Measurements from ENCODE around the gene REC8. TPM values are rescaled to one million over a fixed set of nuclear protein-coding genes. Genes with fewer than 3 reads are reported as not detected.

REC8 gene
- total RNA-seq, 1 donor: 3.3 TPM

DNA sequence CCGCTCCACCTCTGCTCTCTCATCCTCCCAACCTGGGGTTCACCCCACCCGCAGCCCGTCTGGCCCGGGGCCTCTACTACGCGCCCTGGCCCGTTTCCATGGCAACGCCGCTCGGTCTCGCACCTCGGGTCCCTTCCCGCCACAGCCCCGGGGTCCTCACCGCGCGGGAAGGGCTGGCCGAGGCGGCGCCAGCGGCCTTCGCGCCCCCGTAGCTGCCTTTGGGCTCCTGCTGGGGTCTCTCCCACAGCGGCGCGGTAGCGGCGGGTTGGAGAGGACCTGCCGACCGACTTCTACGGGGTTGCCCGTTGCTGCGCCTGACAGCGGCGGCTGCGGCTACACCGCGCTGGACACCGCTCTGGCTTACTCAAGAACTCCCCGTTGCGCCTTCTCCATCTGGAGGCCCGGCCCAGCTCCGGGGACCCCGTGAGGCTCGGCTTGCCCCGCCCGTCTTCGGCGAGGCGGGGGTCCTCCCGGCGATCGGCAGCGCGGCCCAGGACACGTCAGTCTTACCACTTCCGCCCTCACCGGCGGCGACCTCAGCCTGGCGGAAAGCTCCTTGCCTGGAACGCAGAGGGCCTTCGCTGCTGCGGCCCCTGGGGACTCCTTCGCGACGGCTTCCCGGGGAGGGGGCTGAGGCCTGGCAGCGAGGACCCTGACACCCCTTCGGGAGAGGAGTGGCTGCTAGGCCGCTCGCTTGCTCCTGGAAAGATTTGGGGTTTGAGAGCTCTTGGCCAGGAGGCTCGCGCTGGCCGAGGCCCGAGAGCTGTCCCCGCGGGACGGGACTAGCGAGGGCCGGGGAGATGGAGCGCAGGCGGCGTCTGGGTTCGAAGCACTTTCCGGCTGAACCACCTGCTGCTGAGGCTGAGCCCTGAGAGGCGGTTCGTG lies 23.5 kb downstream of the REC8 start, which contains the start of gene TM9SF1:
TSS of gene TM9SF1 (minus strand) at position 256 of the 885 bp plus-strand sequence. CDS start 422 bp downstream, outside the sequence.
- TF ChIP-seq, protein P1, sequence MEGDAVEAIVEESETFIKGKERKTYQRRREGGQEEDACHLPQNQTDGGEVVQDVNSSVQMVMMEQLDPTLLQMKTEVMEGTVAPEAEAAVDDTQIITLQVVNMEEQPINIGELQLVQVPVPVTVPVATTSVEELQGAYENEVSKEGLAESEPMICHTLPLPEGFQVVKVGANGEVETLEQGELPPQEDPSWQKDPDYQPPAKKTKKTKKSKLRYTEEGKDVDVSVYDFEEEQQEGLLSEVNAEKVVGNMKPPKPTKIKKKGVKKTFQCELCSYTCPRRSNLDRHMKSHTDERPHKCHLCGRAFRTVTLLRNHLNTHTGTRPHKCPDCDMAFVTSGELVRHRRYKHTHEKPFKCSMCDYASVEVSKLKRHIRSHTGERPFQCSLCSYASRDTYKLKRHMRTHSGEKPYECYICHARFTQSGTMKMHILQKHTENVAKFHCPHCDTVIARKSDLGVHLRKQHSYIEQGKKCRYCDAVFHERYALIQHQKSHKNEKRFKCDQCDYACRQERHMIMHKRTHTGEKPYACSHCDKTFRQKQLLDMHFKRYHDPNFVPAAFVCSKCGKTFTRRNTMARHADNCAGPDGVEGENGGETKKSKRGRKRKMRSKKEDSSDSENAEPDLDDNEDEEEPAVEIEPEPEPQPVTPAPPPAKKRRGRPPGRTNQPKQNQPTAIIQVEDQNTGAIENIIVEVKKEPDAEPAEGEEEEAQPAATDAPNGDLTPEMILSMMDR (IDR thresholded peaks at IDR 0.05; ENCODE audit: extremely low read depth, low read depth, low read length): no peak
- peaks cover 59% of the 10 kb centered on the region for H3K79me2 ChIP-seq (ENCODE audit: insufficient read depth, low read length)

DNA sequence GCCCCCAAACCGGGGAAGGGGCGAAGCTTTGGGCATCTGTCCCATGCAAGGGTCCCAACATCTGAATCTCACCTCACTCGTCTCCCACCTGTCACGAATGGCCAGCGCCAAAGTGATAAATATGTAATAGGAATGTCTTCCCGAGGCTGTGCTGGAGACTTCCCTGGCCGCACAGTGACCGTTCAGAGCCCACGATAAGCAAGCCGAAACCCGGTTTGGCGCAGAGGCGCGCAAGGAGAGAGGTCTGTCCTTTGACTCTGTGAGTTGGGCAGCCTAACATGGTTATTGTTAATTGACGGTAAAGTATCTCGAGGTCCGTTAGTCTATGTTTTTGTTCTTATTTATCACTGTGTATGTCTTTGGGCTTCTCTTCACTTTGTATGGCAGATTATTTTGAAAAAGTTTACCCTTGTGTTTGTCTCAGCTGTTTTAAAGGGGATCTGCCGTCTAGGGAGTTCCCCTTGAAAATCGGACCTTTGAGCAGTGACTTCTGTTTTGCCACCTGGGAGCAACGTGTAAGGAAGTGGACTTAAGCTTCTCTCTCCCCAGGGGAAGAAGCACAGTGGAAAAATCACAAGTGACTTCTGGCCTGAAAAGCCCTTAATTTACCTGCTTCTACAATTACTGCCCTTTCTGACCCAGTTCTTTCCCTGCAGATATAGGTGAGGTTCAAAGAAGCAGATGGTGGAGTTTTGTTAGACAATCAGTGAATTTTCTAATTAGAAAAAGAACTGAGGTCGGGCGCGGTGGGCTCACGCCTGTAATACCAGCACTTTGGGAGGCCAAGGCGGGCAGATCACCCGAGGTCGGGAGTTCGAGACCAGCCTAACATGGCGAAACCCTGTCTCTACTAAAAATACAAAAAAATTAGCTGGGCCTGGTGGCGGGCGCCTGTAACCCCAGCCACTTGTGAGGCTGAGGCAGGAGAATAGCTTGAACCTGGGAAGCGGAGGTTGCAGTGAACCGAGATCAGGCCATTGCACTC lies 24.5 kb downstream of the REC8 start:
- Histone ChIP-seq H3K27ac (ENCODE audit: low read depth, low read length) (peak overlapping the region; percentile 94), H3K79me2 (ENCODE audit: insufficient read depth, low read length) (peaks cover 59% of the 10 kb centered on the region), H3K9me3 (ENCODE audit: low read depth, low read length) (no peaks in the 10 kb centered on the region), H4K20me1 (ENCODE audit: insufficient read depth, low read length) (no peaks in the 10 kb centered on the region), H3K4me3 (ENCODE audit: insufficient read depth, low read length) (peak overlapping the region; percentile 96), H2AFZ (ENCODE audit: low read length) (peak overlapping the region; percentile 95), H3K27me3 (ENCODE audit: insufficient read depth, low read length) (no peaks in the 10 kb centered on the region), H3K4me2 (ENCODE audit: insufficient read depth, low read length) (peak overlapping the region; percentile 97), H3K36me3 (ENCODE audit: insufficient read depth, low read length) (peaks cover 15% of the 10 kb centered on the region), H3K4me1 (ENCODE audit: insufficient read depth, low read length) (peaks cover 19% of the 10 kb centered on the region)
- TF ChIP-seq, protein P1 (IDR thresholded peaks at IDR 0.05; ENCODE audit: extremely low read depth, low read depth, low read length): no peak
- DNase-seq (ENCODE audit: insufficient read length, low spot score, missing footprints): peak; percentile 84

More for the DNA sequence above, 23.5 kb downstream of the REC8 start, which contains the start of gene TM9SF1:
- Histone ChIP-seq H2AFZ (ENCODE audit: low read length) (peak within 1 kb of the TSS; percentile 95), H3K27me3 (ENCODE audit: insufficient read depth, low read length) (no peaks in the 10 kb centered on the region), H3K36me3 (ENCODE audit: insufficient read depth, low read length) (peaks cover 14% of the 10 kb centered on the region), H3K4me1 (ENCODE audit: insufficient read depth, low read length) (peaks cover 19% of the 10 kb centered on the region), H3K4me3 (ENCODE audit: insufficient read depth, low read length) (peak within 1 kb of the TSS; percentile 96), H3K4me2 (ENCODE audit: insufficient read depth, low read length) (peak within 1 kb of the TSS; percentile 97), H4K20me1 (ENCODE audit: insufficient read depth, low read length) (no peaks in the 10 kb centered on the region), H3K27ac (ENCODE audit: low read depth, low read length) (peak within 1 kb of the TSS; percentile 94), H3K9me3 (ENCODE audit: low read depth, low read length) (no peaks in the 10 kb centered on the region)
- peak; percentile 98 for DNase-seq (ENCODE audit: insufficient read length, low spot score, missing footprints)

DNA sequence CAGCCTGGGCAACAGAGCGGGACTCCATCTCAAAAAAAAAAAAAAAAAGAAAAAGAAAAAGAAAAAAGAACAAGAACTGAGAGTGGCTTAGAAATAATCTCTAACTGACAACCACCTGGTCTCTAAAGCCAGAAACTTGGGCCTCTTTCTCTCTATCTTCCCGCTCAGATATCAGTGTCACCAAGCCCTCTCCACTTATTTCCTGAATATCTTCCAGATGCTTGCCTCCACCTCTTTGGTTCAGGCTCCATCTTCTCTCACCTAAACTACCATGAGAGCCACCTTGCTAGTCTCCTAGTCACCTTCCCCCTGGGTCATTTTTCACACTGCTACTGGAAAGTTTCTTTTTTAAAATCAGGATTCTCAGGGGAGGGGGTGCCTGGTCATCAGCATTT lies 25.2 kb downstream of the REC8 start:
- Histone ChIP-seq H3K4me3 (ENCODE audit: insufficient read depth, low read length) (no peak overlapping the region), H3K27me3 (ENCODE audit: insufficient read depth, low read length) (no peaks in the 10 kb centered on the region), H3K9me3 (ENCODE audit: low read depth, low read length) (no peaks in the 10 kb centered on the region), H3K79me2 (ENCODE audit: insufficient read depth, low read length) (peaks cover 55% of the 10 kb centered on the region), H3K4me2 (ENCODE audit: insufficient read depth, low read length) (peak overlapping the region; percentile 97), H2AFZ (ENCODE audit: low read length) (no peak overlapping the region), H3K27ac (ENCODE audit: low read depth, low read length) (no peak overlapping the region), H4K20me1 (ENCODE audit: insufficient read depth, low read length) (no peaks in the 10 kb centered on the region), H3K4me1 (ENCODE audit: insufficient read depth, low read length) (peaks cover 19% of the 10 kb centered on the region), H3K36me3 (ENCODE audit: insufficient read depth, low read length) (peaks cover 19% of the 10 kb centered on the region)
- TF ChIP-seq, protein P1 (IDR thresholded peaks at IDR 0.05; ENCODE audit: extremely low read depth, low read depth, low read length): no peak
- peak; percentile 79 for DNase-seq (ENCODE audit: insufficient read length, low spot score, missing footprints)
